NOMO-1 treated with DMSO at 0.1 percent for 48 hours (cell line): ENCODE results near the gene SPP1.
"Not testable (repeated sequence)": the region's sequence is repeated elsewhere in the genome, so short reads cannot be mapped to it uniquely, and the experiment has no call there.

Experiments used
- DNase-seq: peaks from one replicate; lab custom pipeline; 2025; ENCODE audit not compliant: unreplicated experiment; lab: John Stamatoyannopoulos, UW

SPP1 gene

DNA sequence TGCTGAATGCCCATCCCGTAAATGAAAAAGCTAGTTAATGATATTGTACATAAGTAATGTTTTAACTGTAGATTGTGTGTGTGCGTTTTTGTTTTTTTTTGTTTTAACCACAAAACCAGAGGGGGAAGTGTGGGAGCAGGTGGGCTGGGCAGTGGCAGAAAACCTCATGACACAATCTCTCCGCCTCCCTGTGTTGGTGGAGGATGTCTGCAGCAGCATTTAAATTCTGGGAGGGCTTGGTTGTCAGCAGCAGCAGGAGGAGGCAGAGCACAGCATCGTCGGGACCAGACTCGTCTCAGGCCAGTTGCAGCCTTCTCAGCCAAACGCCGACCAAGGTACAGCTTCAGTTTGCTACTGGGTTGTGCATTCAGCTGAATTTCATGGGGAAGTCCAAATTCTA is at the start of gene SPP1:
TSS of gene SPP1 (plus strand) at position 249 of the 400 bp plus-strand sequence. CDS start 1,182 bp downstream, outside the sequence.
- peak; percentile 78 for DNase-seq

DNA sequence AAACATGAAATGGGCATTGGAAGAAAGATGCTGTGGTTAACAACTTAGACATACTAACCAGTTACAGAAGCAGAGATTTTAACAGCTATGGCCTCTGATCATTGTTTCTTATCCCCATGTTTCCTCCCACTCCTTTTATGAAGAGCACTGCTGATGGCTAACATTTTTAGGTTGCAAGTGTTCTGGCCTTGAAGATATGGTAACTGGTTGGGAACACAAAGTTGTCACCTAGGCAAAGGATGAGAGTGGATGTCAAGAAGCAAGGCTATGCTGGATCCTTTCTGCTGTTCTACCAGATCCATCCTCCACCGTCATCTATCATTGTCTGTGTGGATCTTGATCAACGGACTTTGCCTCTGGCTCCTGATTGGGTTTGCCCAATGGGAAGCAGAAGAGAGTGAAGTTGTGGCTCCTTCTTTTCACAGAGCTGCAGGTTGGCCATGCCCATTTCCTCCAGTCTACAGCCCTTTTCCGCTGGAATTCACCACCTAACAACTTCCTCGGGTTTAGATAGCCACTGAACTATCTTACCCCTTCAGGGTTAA is 48.9 kb upstream of the SPP1 start:
- DNase-seq = no peak

DNA sequence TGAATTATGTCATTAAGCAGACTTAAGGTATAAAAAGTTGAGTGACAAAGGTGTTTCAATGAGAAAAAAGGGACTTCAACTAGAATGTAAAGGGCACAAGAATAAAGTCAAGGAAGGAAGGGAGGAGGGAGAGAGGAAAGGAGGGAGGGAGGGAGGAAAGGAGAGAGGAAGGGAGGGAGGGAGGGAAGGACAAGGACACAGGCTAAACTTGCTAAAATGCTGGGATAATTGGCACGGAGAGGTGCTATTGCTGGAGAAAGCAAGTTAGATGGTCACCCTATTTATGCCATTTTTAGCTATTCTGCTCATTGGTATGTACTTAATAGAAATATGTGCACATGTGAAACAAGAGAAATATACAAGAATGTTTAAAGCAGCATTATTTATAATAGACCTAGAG is 44.9 kb upstream of the SPP1 start:
- no peak for DNase-seq

DNA sequence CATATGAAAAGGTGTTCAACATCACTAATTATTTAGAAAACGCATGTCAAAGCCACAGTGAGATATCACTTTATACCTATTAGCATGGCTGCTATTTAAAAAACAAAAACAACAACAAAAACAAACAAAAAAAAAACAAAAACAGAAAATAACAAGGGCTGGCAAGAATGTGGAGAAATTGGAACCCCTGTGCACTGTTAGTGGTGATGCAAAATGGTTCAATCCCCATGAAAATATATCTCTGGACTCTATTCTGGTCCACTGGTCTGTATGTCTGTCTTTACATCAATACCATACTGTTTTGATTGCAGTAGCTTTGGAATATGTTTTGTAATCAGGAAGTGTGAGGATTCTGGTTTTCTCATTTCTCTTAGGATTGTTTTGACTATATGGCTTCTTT is 43.6 kb upstream of the SPP1 start:
- DNase-seq = no peak

DNA sequence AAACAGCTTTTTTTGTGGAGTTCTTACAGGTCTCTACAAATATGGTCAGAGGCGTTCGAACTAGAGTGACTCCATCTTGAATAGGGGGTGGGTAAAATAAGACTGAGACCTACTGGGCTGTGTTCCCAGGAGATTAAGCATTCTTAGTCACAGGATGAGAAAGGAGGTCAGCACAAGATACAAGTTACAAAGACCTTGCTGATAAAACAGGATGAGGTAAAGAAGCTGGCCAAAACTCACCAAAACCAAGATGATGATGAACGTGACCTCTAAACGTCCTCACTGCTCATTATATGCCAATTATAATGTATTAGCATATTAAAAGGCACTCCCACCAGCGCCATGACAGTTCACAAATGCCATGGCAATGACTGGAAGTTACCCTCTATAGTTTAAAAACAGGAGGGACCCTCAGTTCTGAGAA is 42.8 kb upstream of the SPP1 start:
- DNase-seq = no peak

DNA sequence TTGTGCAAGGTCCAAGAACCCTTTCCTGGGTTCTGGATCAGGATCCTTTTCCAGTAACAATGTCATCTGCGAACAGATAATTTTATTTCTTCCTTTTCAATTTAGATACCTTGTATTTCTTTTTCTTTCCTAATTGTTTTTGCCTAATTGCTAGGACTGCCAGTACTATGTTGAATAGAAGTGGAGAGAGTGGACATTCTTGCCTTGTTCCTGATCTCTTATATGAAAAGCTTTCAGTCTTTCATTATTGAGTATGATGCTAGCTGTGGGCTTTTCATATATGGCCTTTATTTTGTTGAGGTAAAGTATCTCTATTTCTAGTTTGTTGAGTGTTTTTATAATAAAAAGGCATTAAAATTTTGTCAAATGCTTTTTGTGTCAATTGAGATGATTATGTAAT is 42.2 kb upstream of the SPP1 start:
- no peak for DNase-seq

DNA sequence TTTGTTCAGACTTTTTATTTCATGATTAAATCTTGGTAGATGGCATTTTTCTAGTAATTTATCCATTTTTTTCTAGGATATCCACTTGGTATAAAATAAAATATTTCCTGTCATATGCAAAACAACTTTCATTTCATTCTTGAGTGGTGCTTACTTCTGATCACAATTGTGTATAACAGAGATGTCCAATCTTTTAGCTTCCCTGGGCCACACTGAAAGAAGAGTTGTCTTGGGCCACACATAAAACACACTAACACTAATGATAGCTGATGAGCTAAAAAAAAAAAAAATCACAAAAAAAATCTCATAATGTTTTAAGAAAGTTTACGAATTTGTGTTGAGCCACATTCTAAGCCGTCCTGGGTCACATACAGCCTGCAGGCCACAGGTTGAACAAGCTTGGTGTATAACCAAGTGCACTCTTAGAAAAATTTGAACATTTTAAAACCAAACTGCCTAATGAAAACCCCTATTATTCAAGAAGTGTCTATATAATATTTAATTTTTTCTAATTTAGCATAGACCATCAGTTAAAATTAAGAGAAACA is 41.3 kb upstream of the SPP1 start:
- no peak for DNase-seq

DNA sequence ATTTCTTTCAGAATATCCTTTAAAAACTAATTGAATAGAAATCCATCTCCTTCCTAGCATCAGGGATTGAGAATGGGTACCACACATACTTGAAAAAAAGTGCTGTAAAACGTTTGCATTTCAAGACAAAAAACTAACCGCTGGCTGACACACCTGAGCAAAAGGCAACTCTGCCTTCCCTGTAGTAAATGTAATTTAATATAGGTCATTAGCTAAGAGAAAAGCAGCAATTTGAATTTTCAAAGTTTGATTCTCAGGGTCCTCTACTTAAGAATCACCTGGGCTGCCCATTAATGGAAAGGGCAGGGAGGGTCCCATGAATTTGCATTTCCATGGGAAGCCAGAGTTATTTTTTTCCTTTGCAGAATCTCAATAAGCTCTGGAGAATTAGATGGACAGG is 40.5 kb upstream of the SPP1 start:
- DNase-seq = no peak

DNA sequence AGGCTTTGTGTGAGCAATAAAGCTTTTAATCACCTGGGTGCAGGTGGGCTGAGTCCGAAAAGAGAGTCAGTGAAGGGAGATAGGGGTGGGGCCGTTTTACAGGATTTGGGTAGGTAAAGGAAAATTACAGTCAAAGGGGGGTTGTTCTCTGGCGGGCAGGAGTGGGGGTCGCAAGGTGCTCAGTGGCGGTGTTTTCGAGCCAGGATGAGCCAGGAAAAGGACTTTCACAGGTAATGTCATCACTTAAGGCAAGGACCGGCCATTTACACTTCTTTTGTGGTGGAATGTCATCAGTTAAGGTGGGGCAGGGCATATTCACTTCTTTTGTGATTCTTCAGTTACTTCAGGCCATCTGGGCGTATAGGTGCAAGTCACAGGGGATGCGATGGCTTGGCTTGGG is 39.6 kb upstream of the SPP1 start:
- DNase-seq = not testable (repeated sequence)

DNA sequence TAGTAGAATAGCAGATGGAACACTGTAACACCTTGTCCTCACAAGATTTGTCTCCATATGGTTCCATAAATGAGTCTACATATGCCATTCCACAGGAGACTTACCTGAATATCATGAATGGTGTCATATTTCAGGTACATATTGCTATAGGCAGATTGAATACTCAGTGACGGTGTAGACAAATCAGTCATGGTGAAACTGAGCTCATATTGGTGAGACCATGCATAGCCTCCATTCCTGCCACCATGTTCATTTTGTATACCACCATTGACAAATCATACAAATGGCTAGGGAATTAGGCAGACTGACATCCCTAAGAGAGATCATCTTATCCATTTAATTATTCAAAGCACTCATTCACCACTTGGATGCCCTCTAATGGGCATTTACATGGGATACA is 38.0 kb upstream of the SPP1 start:
- no peak for DNase-seq

DNA sequence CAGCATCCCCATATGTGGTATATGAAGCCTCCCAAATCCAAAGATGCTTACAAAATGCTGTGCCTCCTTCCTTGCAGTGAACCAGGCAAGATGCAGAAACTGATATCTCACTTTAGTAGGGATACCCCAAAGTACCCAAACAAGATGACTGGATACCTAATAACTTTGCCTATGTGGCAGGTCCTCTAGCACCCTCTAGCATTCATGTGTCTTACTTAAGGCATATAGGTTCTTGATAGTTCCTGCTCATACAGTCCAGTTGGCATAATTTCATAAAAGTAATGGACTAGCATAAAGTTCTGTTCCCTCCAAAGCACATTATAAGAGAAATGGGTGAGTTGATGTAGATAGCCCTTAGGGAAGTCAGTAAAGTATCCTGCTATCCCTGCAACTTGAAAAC is 36.8 kb upstream of the SPP1 start:
- DNase-seq = no peak

DNA sequence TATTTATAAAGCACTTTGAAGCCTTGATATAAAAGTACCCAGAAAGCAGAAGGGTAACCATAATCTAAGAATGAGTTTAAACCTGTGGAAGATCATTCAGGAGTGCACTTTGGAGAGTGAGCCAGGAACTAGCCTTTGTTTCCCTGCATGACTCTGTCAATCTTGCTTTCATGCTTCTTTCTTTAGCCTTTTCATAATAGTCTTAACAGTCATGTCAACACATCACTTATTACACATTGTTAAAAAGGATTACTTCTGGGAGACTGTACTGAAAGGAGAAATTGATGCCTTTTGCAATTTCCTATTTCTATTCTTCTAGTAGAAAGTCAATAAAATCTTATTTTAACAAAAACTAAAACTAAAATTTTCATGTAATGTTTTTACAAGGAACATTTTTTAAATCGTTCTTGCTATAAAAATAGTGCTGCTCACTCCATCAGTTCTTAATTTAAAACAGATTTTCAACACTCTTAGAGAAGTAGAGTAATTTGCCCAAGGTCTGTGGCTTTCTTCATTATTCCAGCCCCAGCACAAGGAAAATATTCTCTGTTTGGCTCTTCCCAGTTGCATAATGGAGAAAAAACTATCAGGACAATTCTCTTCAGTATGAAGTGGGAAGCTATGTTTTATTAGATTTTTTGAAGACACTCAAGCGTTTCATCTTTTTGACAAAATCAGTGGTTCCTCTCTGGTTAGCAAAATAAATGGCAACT is 35.4 kb upstream of the SPP1 start:
- no peak for DNase-seq

DNA sequence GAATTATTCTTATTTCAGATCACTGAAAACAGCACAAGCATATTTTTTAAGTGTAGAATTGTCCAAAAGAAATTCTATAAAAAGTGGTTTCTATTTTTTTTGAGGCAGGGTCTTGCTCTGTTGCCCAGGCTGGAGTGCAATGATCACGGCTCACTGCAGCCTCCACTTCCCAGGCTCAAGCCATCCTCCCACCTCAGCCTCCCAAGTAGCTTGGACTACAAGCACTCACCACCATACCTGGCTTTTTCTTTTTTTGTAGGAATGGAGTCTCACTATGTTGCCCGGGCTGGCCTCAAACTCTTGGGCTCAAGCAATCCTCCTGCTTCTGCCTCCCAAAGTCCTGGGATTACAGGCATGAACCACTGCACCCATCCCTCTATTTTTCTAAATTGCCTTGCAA is 34.7 kb upstream of the SPP1 start:
- not testable (repeated sequence) for DNase-seq

DNA sequence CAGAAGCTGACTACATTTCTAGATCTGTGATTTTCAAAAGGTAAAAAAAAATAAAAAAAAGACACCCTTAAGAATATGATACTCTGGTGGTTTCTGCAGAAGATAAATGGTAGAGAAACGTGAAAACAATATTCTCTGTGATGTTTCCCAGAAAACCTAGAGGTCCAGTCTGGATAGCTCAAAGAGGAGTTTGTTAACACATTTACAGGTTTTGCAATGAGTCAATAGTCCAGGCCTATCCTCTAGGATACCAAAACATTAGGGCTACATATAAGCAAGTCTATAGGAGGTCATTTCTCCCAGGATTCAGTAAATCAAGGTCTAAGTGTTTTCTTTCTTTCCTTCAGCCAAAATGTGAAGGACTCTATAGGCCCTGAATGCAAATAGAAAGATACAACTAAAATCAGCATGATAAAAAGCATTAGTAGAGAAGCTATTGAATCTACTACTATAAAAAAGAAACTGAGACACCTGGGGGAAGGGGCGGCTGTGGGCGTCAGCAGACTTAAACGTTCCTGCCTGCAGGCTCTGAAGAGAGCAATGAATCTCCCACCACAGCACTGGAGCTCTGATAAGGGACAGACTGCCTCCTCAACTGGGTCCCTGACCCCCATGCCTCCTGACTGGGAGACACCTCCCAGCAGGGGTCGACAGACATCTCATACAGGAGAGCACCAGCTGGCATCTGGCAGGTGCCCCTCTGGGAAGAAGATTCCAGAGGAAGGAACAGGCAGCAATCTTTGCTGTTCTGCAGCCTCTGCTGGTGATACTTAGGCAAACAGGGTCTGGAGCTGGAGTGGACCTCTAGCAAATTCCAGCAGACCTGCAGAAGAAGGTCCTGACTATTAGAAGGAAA is 33.7 kb upstream of the SPP1 start:
- DNase-seq = no peak

DNA sequence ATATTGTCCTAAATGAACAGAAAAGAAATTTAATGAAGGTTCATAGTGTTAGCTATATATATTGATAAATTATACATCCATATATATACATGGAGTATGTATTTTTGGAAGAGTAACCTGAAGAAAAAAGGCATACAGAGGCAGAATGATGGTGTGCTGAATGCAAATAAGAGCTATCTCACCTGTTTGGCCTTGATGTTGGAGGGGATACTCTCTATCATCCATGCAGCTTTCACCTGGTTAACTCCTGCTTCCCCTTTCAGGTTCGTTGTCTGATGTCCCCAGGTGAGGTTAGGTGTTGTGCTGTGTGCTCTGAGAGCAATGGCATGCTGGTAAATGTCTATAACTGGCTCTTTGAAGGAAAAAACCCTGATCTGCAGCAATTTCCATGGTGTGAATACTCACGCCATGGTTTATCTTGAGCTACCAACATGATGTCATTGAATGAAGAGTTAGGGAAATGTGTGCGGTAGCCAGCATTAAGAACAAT is 31.8 kb upstream of the SPP1 start:
- no peak for DNase-seq

DNA sequence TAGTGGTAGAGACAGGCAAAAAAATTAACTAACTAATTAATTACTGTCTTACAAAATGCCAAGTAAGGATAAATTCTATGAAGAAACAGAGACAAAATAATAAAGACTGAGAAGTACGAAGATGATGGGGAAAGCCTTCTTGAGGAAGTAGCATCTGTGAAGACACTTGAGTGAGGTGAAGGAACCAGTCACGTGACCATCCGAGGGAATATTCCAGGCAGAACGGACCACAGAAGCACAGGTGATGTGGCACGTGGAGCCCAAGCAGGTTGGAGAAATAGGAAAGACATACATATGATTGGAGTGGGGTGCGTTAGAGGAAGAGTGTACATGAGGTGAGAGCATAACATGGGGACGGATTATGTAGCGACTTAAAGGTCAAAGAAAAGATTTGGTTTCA is 30.5 kb upstream of the SPP1 start:
- no peak for DNase-seq

DNA sequence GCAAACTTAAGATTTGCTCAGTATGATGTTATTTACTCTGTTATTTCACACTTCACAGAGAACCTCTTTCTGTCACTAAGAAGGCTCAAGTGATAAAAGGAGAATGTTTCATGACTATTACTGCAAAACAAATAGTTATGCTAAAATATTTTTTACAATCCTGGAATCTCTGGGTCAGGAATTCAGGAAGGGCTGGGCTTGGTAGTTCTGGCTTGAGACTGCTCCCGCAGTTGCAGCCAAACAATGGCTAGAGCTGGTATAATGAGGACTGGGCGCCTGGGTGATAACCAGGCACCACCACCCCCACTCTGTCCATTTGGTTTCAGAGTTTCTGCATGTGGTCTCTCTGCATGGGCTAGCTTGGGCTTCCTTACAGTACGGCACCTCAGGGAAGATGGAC is 28.7 kb upstream of the SPP1 start:
- DNase-seq = no peak

DNA sequence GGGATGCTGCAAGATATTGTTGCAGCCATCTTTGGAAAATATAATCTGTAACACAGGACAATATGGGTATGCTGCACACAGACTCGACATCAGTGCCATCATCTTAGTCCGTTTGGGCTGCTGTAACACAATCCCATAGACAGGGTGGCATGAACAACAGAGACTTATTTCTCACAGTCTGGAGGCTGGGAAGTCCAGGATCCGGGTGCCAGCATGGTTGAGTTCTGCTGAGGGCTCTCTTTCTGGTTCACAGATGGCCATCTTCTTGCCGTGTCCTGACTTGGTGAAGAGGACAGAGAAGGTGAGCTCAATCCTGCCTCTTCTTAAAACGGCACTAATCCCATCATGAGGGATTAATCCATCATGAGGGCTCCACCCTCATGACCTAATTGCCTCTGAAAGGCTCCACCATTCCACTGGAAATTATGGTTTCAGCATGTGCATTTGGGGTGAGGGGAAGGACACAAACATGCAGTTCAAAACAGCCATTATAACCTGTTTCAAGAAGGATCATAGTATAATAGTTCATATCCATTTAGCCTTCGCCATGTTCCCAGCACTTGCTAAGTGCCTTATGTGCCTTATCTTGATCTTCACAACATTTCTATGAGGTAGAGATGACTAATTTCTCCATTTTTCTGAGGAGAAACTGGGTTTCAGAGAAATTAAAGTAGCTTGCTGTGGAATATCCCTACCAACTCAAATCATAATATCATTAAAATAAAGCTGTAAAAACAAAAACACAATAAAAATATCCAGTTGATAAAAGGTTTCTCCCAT is 27.9 kb upstream of the SPP1 start:
- no peak for DNase-seq

DNA sequence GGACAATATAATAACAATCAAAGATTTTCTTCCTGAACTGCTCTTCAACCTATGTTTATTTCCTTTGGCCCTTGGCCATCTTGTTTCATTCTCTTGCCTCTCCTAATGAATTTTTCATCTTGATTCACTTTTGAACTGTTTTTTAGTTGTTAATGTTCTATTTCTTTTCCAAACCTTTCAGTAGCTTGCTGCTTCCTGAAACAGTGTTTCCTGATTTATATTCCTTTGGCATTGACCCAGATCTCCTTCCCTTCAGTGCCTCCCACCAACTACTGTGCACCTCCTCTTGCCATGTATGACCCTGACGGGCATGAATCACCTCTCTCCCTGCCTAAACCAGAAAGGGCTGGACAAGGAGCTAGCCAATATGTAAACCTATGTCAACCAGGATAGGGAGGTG is 25.6 kb upstream of the SPP1 start:
- no peak for DNase-seq

DNA sequence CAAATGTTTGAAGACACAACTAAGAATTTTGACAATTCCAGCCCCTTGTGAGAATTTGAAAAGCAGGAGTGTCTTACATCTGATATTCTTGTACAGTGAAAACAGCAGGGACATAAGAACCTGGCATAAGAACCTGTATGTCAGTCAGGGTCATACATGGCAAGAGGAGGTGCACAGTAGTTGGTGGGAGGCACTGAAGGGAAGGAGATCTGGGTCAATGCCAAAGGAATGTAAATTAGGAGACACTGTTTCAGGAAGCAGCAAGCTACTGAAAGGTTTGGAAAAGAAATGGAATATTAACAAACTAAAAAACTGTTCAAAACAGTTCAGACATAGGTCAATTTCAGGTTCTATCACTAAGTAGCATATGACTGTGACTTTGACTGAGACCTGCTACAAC is 25.0 kb upstream of the SPP1 start:
- DNase-seq = no peak

DNA sequence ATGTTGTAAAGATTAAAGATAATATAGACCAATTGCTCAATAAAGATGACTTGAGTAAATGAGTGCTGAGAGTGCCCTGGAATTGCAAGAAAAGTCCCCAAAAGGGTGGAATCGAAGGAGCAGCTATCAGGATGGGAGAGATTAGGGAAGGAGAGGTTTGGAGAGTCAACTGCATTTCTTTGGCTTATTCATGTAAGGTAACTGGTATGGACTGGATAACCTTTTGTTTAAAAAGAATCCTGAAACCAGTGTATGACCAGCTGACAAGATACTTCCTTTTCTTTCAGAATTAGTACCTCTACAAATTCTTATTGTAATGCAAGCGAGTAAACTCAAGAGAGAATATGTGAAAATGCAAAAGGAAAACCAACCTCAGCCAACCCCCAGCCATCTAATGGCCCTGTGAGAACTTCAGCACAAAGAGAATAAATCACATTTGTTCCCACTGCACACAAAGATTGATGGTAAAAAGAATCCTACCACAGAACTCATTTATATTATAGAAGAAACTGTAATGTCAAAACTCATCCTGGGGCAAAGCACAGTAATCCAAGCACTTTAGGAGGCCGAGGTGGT is 24.5 kb upstream of the SPP1 start:
- DNase-seq = no peak
